Kasumi-1 (cell line): ENCODE results near the gene HAUS5.
"Not testable (repeated sequence)": the region's sequence is repeated elsewhere in the genome, so short reads cannot be mapped to it uniquely, and the experiment has no call there.

Experiments used
- DNase-seq, 2 experiments: peaks; one replicate each; lab custom pipeline; 2025; lab: John Stamatoyannopoulos, UW

HAUS5 gene

GRCh38 chr19:35642798-35643254, 30.3 kb downstream of the HAUS5 start:
- no peak for DNase-seq

GRCh38 chr19:35643255-35644205, 31.0 kb downstream of the HAUS5 start:
- DNase-seq = peak; percentile 73 to 79

- peak; percentile 97 for DNase-seq
Measured at GRCh38 chr19:35644206-35644986, 31.9 kb downstream of the HAUS5 start.

GRCh38 chr19:35644987-35645679, 32.6 kb downstream of the HAUS5 start:
- DNase-seq = peak; percentile 78 to 79

GRCh38 chr19:35645680-35646511, 33.4 kb downstream of the HAUS5 start:
- DNase-seq = no peak

GRCh38 chr19:35648017-35648961, 35.8 kb downstream of the HAUS5 start, which contains the start of gene COX6B1:
COX6B1 (plus strand) TSS chr19:35648323; CDS start chr19:35651244, 2,921 bp downstream.
- DNase-seq = peak; percentile 99

GRCh38 chr19:35650581-35650980, 38.0 kb downstream of the HAUS5 start:
- DNase-seq = peak in 1 of 2 experiments; percentile 4

GRCh38 chr19:35654828-35655227, 42.3 kb downstream of the HAUS5 start:
- DNase-seq = not testable (repeated sequence)

- no peak for DNase-seq
Measured at GRCh38 chr19:35655600-35655999, 43.1 kb downstream of the HAUS5 start.

- DNase-seq = no peak
Measured at GRCh38 chr19:35656700-35657099, 44.2 kb downstream of the HAUS5 start.

GRCh38 chr19:35657904-35658700, 45.6 kb downstream of the HAUS5 start:
- DNase-seq = no peak

GRCh38 chr19:35661995-35662340, 49.4 kb downstream of the HAUS5 start:
- DNase-seq = no peak

GRCh38 chr19:35663981-35664380, 51.4 kb downstream of the HAUS5 start:
- no peak for DNase-seq

GRCh38 chr19:35665157-35665556, 52.6 kb downstream of the HAUS5 start:
- DNase-seq = no peak

GRCh38 chr19:35665604-35666003, 53.1 kb downstream of the HAUS5 start:
- DNase-seq = no peak

GRCh38 chr19:35666251-35666913, 53.8 kb downstream of the HAUS5 start, which contains the start of gene UPK1A:
UPK1A (plus strand) TSS chr19:35666517; CDS start chr19:35666813, 296 bp downstream.
- DNase-seq = no peak

GRCh38 chr19:35669566-35669965, 57.0 kb downstream of the HAUS5 start:
- no peak for DNase-seq

- DNase-seq = no peak
Measured at GRCh38 chr19:35669974-35670373, 57.4 kb downstream of the HAUS5 start.

GRCh38 chr19:35670686-35671085, 58.2 kb downstream of the HAUS5 start:
- DNase-seq = no peak
